Measurements from ENCODE around the gene HERC2.
"Not testable (repeated sequence)": the region's sequence is repeated elsewhere in the genome, so short reads cannot be mapped to it uniquely, and the experiment has no call there.

HERC2 gene

GRCh38 chr15:28216946-28217546 lies 104.9 kb downstream of the HERC2 start:
- DNase-seq = not testable (repeated sequence)

GRCh38 chr15:28215521-28215920 lies 106.5 kb downstream of the HERC2 start:
- DNase-seq = not testable (repeated sequence)

- not testable (repeated sequence) for DNase-seq
These were observed 107.8 kb downstream of the HERC2 start for GRCh38 chr15:28214006-28214790.

GRCh38 chr15:28213393-28213792 lies 108.6 kb downstream of the HERC2 start:
- DNase-seq = not testable (repeated sequence)

GRCh38 chr15:28208583-28208982 lies 113.4 kb downstream of the HERC2 start:
- no peak for DNase-seq

- not testable (repeated sequence) for DNase-seq
These were observed 116.3 kb downstream of the HERC2 start for GRCh38 chr15:28205640-28206039.

GRCh38 chr15:28203055-28203828 lies 118.7 kb downstream of the HERC2 start:
- DNase-seq = not testable (repeated sequence)

GRCh38 chr15:28202124-28202523 lies 119.9 kb downstream of the HERC2 start:
- not testable (repeated sequence) for DNase-seq

- DNase-seq = not testable (repeated sequence)
These were observed 123.8 kb downstream of the HERC2 start for GRCh38 chr15:28198215-28198614.

GRCh38 chr15:28197694-28198093 lies 124.3 kb downstream of the HERC2 start:
- DNase-seq = not testable (repeated sequence)

- not testable (repeated sequence) for DNase-seq
These were observed 125.4 kb downstream of the HERC2 start for GRCh38 chr15:28196581-28196980.

GRCh38 chr15:28192772-28193171 lies 129.2 kb downstream of the HERC2 start:
- no peak for DNase-seq

GRCh38 chr15:28191832-28192231 lies 130.1 kb downstream of the HERC2 start:
- DNase-seq = no peak

GRCh38 chr15:28190391-28191174 lies 131.4 kb downstream of the HERC2 start:
- DNase-seq = no peak

GRCh38 chr15:28185148-28185895 lies 136.7 kb downstream of the HERC2 start:
- DNase-seq = no peak

- DNase-seq = no peak
These were observed 137.8 kb downstream of the HERC2 start for GRCh38 chr15:28184166-28184565.

GRCh38 chr15:28182731-28183130 lies 139.2 kb downstream of the HERC2 start:
- DNase-seq = no peak

GRCh38 chr15:28182216-28182615 lies 139.8 kb downstream of the HERC2 start:
- DNase-seq = no peak

- DNase-seq = no peak
These were observed 140.6 kb downstream of the HERC2 start for GRCh38 chr15:28181366-28181765.

- no peak for DNase-seq
These were observed 142.7 kb downstream of the HERC2 start for GRCh38 chr15:28179270-28179669.

- no peak for DNase-seq
These were observed 143.3 kb downstream of the HERC2 start for GRCh38 chr15:28178727-28179126.

- DNase-seq = no peak
These were observed 143.7 kb downstream of the HERC2 start for GRCh38 chr15:28178290-28178689.

Data from activated CD4-positive, alpha-beta T cell treated with anti-CD3 and anti-CD28 coated beads for 1 hour (primary cell).